ENCODE results near the gene SORCS2. TPM values are rescaled to one million over a fixed set of nuclear protein-coding genes. Genes with fewer than 3 reads are reported as not detected.

Gene SORCS2
- polyA plus RNA-seq, 1 of the 3 experiments (the other 2 are of a cell fraction) = 1.6 TPM

GRCh38 chr4:7430965-7431695, 238.8 kb downstream of the SORCS2 start:
- H4K20me1 ChIP-seq (ENCODE audit: insufficient read depth) = no peaks in the 10 kb centered on the region
- POLR2A ChIA-PET = no interaction called here

GRCh38 chr4:7431696-7432530, 239.6 kb downstream of the SORCS2 start:
- WGBS (ENCODE audit: low lambda C conversion rate) = 80% methylated on average over 16 of the region's 27 CpGs
- no peaks in the 10 kb centered on the region for H3K27me3 ChIP-seq (ENCODE audit: insufficient read depth)
- no peaks in the 10 kb centered on the region for H3K9me3 ChIP-seq
- CTCF ChIA-PET = interaction anchor here (0.8 kb wide), 1 partner anchor 18 kb away, joined by 3 read pairs; no protein-coding TSS in a partner anchor
- H2AFZ ChIP-seq (ENCODE audit: low read depth) = no peak overlapping the region
- no peaks in the 10 kb centered on the region for H3F3A ChIP-seq (replicated peaks; ENCODE audit: insufficient read depth)
- no peak overlapping the region for H3K27ac ChIP-seq (ENCODE audit: low read depth in 2 of 2, low read length in 1 of 2)
- H3K79me2 ChIP-seq (ENCODE audit: insufficient read depth) = no peaks in the 10 kb centered on the region
- no peaks in the 10 kb centered on the region for H4K20me1 ChIP-seq (ENCODE audit: insufficient read depth)
- no peak overlapping the region for H3K4me3 ChIP-seq (ENCODE audit: low read depth in 2 of 2, low read length in 1 of 2)
- H3K9me2 ChIP-seq = no peaks in the 10 kb centered on the region
- no peak overlapping the region for H3K9ac ChIP-seq
- no peak overlapping the region for H3K4me2 ChIP-seq
- POLR2A ChIA-PET = no interaction called here
- H3K36me3 ChIP-seq (replicated peaks in 1 of 2; ENCODE audit: control insufficient read depth in 1 of 2, insufficient read depth in 2 of 2, low read length in 1 of 2) = no peaks in the 10 kb centered on the region
- DNase-seq = no peak
- no peaks in the 10 kb centered on the region; a peak in 1 of 4 replicates for H3K4me1 ChIP-seq (ENCODE audit: control insufficient read depth in 1 of 2, insufficient read depth in 2 of 2, low read depth in 1 of 2, low read length in 1 of 2)
- TF ChIP-seq USF2 (IDR thresholded peaks at IDR 0.05; ENCODE audit: borderline replicate concordance, low read depth, low read length) (no peak), PBX3 (IDR thresholded peaks at IDR 0.05) (no peak), RCOR1 (IDR thresholded peaks at IDR 0.05; ENCODE audit: low read length) (no peak), YY1 (IDR thresholded peaks at IDR 0.05; ENCODE audit: low read depth) (no peak), MEF2A (IDR thresholded peaks at IDR 0.05; ENCODE audit: borderline replicate concordance, low read depth) (no peak), CHD2 (IDR thresholded peaks at IDR 0.05; ENCODE audit: low read length, partially characterized antibody) (no peak), NFIC (IDR thresholded peaks at IDR 0.05; ENCODE audit: borderline replicate concordance) (no peak), CTCF (IDR thresholded peaks at IDR 0.05) (no peak), SMC3 (IDR thresholded peaks at IDR 0.05; ENCODE audit: low read depth, low read length) (no peak), TEAD4 (IDR thresholded peaks at IDR 0.05; ENCODE audit: borderline replicate concordance, insufficient read depth) (no peak), NRF1 (IDR thresholded peaks at IDR 0.05; ENCODE audit: low read depth, low read length) (no peak)

More at GRCh38 chr4:7430965-7431695, 238.8 kb downstream of the SORCS2 start:
- TF ChIP-seq FOXJ3 (CRISPR knock-in tag; IDR thresholded peaks at IDR 0.05) = no peak
- TF ChIP-seq JUND (IDR thresholded peaks at IDR 0.05) = no peak
- TF ChIP-seq POLR2AphosphoS5 (IDR thresholded peaks at IDR 0.05; ENCODE audit: low read depth, low read length) = no peak
- TF ChIP-seq EP300 (IDR thresholded peaks at IDR 0.05; ENCODE audit: borderline replicate concordance in 1 of 2, low read depth in 1 of 2, low read length in 1 of 2) = no peak
- no peak for TF ChIP-seq ELF1 (IDR thresholded peaks at IDR 0.05)
- TF ChIP-seq MAX (IDR thresholded peaks at IDR 0.05; ENCODE audit: low read depth) = no peak
- no peak for TF ChIP-seq GATA2 (CRISPR knock-in tag; IDR thresholded peaks at IDR 0.05)
- TF ChIP-seq ZBTB33 (IDR thresholded peaks at IDR 0.05; ENCODE audit: borderline replicate concordance, low read depth) = no peak
- no peak for TF ChIP-seq TEAD4 (IDR thresholded peaks at IDR 0.05; ENCODE audit: borderline replicate concordance, insufficient read depth)
- no peak for TF ChIP-seq MXI1 (IDR thresholded peaks at IDR 0.05; ENCODE audit: low read depth, low read length)
- Histone ChIP-seq H3K4me1 (ENCODE audit: control insufficient read depth in 1 of 2, insufficient read depth in 2 of 2, low read depth in 1 of 2, low read length in 1 of 2) (no peaks in the 10 kb centered on the region; a peak in 1 of 4 replicates), H3K4me2 (no peak overlapping the region), H3K27ac (ENCODE audit: low read depth in 2 of 2, low read length in 1 of 2) (no peak overlapping the region), H3K79me2 (ENCODE audit: insufficient read depth) (no peaks in the 10 kb centered on the region), H3K9me3 (no peaks in the 10 kb centered on the region), H3F3A (replicated peaks; ENCODE audit: insufficient read depth) (no peaks in the 10 kb centered on the region), H3K27me3 (ENCODE audit: insufficient read depth) (no peaks in the 10 kb centered on the region), H3K36me3 (replicated peaks in 1 of 2; ENCODE audit: control insufficient read depth in 1 of 2, insufficient read depth in 2 of 2, low read length in 1 of 2) (no peaks in the 10 kb centered on the region), H2AFZ (ENCODE audit: low read depth) (no peak overlapping the region), H3K9ac (no peak overlapping the region), H3K4me3 (ENCODE audit: low read depth in 2 of 2, low read length in 1 of 2) (no peak overlapping the region), H3K9me2 (no peaks in the 10 kb centered on the region)
- DNase-seq = no peak
- 40% methylated on average over 2 of the region's 17 CpGs for WGBS (ENCODE audit: low lambda C conversion rate)
- CTCF ChIA-PET = interaction anchor here (0.8 kb wide), 1 partner anchor 19 kb away, joined by 3 read pairs; no protein-coding TSS in a partner anchor

Measured in SK-N-SH (cell line).